ENCODE data around the gene RNF126. TPM values are rescaled to one million over a fixed set of nuclear protein-coding genes. Genes with fewer than 3 reads are reported as not detected.

Gene RNF126
- total RNA-seq, 1 experiment from 2014 or later, result 23.5 TPM

DNA sequence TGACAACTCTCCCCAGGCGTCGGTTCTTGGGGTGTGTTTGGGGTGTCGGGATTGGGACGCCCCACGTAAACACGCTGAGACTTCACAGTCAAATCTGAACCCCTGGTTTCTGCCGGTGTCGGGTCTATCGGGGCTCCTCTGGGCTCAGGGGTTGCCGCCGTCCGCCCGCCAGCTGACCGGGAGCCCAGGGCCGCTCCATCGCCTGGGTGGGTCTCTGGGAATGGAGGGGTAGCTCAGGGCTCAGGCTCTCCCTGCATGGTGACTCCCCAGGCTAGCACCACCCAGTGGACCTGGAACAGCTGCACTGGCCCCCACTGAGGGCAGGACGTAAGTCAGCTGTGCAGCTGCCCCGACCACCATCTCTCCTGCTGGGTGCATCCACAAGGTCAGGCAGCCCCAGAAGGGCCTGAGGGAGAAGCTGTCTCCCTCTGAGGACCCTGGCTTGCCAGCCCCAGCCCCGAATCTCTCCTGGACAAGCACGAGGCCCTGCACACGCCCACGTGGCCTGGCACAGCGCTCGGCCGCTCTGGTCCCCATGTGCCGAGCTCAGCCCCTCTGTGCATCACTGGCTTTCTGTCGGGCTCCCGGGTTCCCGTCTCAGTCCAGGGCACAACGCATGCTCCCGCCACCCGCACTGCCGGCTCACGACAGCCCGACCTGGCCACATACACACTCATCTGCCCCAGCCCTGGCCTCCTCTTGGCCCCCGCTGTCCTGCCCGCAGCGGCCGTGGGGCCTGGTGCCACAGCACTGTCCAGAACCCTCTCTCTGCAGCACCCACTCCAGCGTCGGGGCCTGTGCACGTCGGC, 6.1 kb downstream of the RNF126 start:
- no peak for DNase-seq
- Histone ChIP-seq H3K36me3 (peaks cover 3% of the 10 kb centered on the region), H3K27me3 (no peaks in the 10 kb centered on the region), H3K4me3 (no peak overlapping the region), H3K9me3 (no peaks in the 10 kb centered on the region)

DNA sequence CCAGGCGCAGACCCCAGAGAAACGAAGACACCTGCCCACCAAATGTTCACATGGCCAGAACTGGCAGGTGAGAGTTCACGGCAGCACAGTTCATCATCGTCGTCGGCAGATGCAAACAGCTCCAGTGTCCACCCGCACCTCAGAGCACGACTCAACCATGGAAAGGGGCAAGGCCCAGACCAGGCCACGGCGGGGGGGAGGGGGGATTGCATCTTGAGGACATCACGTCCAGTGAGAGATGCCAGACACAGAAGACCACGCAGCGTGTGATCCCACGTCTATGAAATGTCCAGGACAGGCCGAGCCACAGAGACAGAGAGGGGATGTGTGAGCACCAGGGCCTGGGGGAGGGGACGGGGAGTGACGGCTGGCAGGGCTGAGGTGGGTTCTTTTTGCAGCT, 7.3 kb downstream of the RNF126 start:
- no peaks in the 10 kb centered on the region for H3K9me3 ChIP-seq
- no peak for DNase-seq
- no peaks in the 10 kb centered on the region for H3K27me3 ChIP-seq
- peaks cover 3% of the 10 kb centered on the region for H3K36me3 ChIP-seq
- no peak overlapping the region for H3K4me3 ChIP-seq

- Histone ChIP-seq H3K36me3 (peaks cover 3% of the 10 kb centered on the region), H3K27me3 (no peaks in the 10 kb centered on the region), H3K9me3 (no peaks in the 10 kb centered on the region), H3K4me3 (no peak overlapping the region)
- no peak for DNase-seq
Measured at GRCh38 chr19:653425-653824, 9.6 kb downstream of the RNF126 start.

- Histone ChIP-seq H3K9me3 (no peaks in the 10 kb centered on the region), H3K27me3 (no peaks in the 10 kb centered on the region), H3K4me3 (no peak overlapping the region), H3K36me3 (peaks cover 3% of the 10 kb centered on the region)
- no peak for DNase-seq
Measured at GRCh38 chr19:652467-653389, 10.3 kb downstream of the RNF126 start.

GRCh38 chr19:651991-652390, 11.0 kb downstream of the RNF126 start:
- peaks cover 3% of the 10 kb centered on the region for H3K36me3 ChIP-seq
- no peak for DNase-seq

DNA sequence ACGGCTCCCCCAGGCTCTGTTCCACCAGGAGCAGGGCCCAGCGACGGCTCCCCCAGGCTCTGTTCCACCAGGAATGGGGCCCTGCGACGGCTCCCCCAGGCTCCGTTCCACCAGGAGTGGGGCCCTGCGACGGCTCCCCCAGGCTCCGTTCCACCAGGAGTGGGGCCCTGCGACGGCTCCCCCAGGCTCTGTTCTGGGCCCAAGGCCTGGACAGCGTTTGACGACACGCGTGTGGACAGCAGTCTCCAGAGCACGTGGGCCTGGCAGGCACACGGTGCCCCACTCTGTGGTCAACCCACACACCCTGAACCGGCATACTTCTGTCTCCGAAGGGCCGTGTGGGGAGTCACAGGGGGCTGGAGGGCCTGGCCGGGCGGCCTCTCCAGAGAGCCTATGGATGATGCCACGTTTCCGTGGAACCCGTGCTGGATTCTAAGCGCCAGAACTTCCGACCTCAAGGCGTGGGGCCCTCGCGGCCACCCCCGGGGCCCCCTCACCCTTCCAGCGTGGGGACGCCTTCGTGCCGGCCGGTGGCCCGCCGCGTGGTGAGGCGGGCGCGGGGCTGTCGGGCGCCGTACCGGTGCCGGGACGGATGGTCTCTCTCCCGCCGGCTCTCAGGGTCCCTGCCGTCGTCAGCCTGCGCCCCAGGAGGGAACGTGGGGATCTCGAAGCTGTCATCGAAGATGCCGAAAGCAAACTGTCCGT, 11.7 kb downstream of the RNF126 start:
- no peak overlapping the region for H3K4me3 ChIP-seq
- H3K36me3 ChIP-seq, result peaks cover 3% of the 10 kb centered on the region
- H3K27me3 ChIP-seq, result no peaks in the 10 kb centered on the region
- DNase-seq, result no peak
- no peaks in the 10 kb centered on the region for H3K9me3 ChIP-seq

More at GRCh38 chr19:651991-652390, 11.0 kb downstream of the RNF126 start:
- Histone ChIP-seq H3K27me3 (no peaks in the 10 kb centered on the region), H3K9me3 (no peaks in the 10 kb centered on the region), H3K4me3 (no peak overlapping the region)

- Histone ChIP-seq H3K9me3 (no peaks in the 10 kb centered on the region), H3K36me3 (peaks cover 3% of the 10 kb centered on the region), H3K4me3 (no peak overlapping the region), H3K27me3 (no peaks in the 10 kb centered on the region)
- no peak for DNase-seq
Measured at GRCh38 chr19:650121-650520, 12.9 kb downstream of the RNF126 start.

DNA sequence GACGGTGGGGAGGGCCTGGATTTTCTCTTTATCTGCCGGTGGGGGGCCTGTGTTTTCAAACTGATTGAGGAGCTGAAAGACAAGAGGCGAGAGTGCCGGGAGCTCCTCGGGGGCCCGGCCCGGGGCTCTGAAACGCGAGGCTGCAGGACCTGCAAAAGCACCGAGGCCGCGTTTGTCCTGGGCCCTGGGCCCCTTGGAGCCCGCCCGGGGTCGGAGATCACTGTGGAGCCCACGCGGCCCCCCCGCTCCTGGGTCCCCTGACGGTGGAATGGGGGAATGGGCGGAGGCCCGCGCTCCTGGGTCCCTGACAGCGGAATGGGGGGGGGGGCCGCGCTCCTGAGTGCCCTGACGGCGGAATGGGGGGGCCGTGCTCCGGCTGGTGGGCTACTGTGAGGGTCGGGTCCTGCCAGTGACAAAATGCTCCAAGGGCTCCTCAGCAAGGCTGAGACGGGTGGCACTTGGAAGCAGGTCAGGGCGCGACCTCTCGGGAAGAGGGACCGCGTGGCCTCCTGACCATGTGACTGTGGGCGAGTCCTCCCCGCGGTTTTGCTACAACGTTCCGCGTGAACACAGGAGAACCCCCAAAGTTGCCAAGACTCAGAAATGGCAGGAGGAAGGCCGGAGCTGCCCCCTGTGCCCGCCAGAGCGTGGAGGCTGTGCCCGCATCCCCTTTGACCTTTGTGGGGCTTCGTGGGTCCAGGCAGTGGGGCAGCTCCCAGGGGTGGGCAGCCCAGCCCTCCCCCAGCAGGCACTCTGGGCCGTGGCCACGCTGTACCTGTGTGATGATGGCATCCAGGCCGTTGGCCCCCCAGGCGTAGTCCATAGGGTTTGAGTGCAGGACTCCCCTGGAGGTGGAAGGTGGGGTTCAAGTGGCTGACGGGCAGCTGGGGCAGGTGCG, 13.9 kb downstream of the RNF126 start:
- no peak overlapping the region for H3K4me3 ChIP-seq
- DNase-seq, result no peak
- H3K27me3 ChIP-seq, result no peaks in the 10 kb centered on the region
- H3K9me3 ChIP-seq, result no peaks in the 10 kb centered on the region
- peaks cover 3% of the 10 kb centered on the region; the same call in 1 of the 2 replicates for H3K36me3 ChIP-seq

- no peaks in the 10 kb centered on the region for H3K36me3 ChIP-seq
- no peaks in the 10 kb centered on the region for H3K9me3 ChIP-seq
- no peak overlapping the region for H3K4me3 ChIP-seq
- no peaks in the 10 kb centered on the region for H3K27me3 ChIP-seq
- no peak for DNase-seq
Measured at GRCh38 chr19:648305-648704, 14.7 kb downstream of the RNF126 start.

- Histone ChIP-seq H3K4me3 (no peak overlapping the region), H3K36me3 (no peaks in the 10 kb centered on the region), H3K27me3 (no peaks in the 10 kb centered on the region), H3K9me3 (no peaks in the 10 kb centered on the region)
- DNase-seq, result no peak
Measured at GRCh38 chr19:647566-648284, 15.3 kb downstream of the RNF126 start.

DNA sequence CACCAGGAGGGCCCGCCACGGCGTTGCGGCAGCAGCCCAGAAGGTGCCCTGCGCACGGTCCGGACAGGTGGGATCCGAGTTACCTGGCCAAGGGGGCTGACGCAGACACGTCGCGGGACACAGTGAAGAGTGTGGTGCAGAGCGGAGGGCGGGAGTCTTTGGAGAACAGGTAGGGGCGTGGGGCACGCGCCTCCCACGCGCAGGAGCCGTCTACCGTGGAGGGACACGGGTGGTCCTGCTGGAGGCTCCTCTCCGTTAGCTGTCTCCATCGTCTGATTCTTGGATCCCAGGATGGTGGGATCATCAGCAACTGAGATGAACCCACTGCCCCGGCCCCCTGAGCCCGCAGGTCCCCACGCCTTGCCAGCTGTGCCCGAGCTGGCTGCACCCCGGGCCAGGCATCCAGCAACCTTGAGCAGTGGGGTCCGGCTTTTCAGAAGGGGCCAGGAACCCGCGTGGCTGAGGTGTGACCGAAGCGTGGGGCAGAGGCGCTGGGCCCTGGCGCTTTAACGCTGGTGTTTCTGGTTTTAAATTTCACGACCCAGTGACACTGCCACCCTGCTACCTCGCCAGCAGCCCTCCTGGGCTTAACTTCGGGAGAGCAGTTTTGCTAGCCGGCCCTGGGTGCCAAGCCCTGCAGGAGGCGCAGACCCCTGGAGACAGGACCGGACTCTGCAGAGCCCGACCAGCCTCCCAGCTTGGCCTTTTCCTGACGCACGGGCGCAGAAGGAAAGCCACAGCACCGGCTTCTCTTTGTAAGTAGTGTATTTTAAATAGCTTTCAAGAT, 16.0 kb downstream of the RNF126 start:
- H3K27me3 ChIP-seq, result no peaks in the 10 kb centered on the region

GRCh38 chr19:645912-646778, 16.9 kb downstream of the RNF126 start:
- no peaks in the 10 kb centered on the region for H3K36me3 ChIP-seq
- no peaks in the 10 kb centered on the region for H3K27me3 ChIP-seq
- H3K4me3 ChIP-seq, result no peak overlapping the region
- DNase-seq, result no peak
- H3K9me3 ChIP-seq, result no peaks in the 10 kb centered on the region

More for the DNA sequence above, 16.0 kb downstream of the RNF126 start:
- no peak for DNase-seq
- H3K4me3 ChIP-seq, result no peak overlapping the region
- no peaks in the 10 kb centered on the region for H3K9me3 ChIP-seq
- H3K36me3 ChIP-seq, result no peaks in the 10 kb centered on the region

DNA sequence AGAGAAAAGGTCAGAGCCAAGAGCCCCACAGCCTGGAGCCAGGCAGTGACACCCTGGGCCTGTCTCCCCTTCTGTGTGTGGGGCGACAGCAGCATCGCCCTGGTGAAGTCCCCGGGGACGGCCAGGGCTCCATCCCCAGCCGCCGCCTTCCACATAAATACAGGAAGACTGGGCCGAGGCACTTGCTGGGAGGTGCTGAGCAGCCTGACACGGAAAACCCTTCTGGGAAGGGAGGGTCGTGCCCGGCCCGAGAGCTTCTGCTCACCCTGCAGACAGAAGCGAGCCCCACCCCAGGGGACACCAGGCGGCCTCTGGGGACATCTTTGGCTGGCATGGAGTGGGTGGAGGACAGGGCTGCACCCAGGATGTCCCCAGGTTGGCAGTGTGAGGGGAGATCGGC, 18.2 kb downstream of the RNF126 start:
- H3K36me3 ChIP-seq, result no peaks in the 10 kb centered on the region
- H3K9me3 ChIP-seq, result no peaks in the 10 kb centered on the region
- no peak for DNase-seq
- H3K4me3 ChIP-seq, result no peak overlapping the region
- no peaks in the 10 kb centered on the region for H3K27me3 ChIP-seq

- Histone ChIP-seq H3K4me3 (no peak overlapping the region), H3K36me3 (no peaks in the 10 kb centered on the region)
- DNase-seq, result no peak
Measured at GRCh38 chr19:644363-644762, 18.7 kb downstream of the RNF126 start.

More at GRCh38 chr19:644363-644762, 18.7 kb downstream of the RNF126 start:
- Histone ChIP-seq H3K9me3 (no peaks in the 10 kb centered on the region), H3K27me3 (no peaks in the 10 kb centered on the region)

Measured in MG63 (cell line).